Astrocyte of the cerebellum (primary cell): ENCODE measurements around the gene NSUN2.
A peak's percentile ranks its signal among the peaks of the same experiment; 100 is the strongest.

Source experiments
- DNase-seq: peaks from one replicate; pipeline ENCODE4 v3.0.0-alpha.2; 2011; ENCODE audit warnings: low read depth
- H3K4me3 ChIP-seq: 2 replicates; pipeline ENCODE4 v1.5.1; 2011; ENCODE audit warnings: mild to moderate bottlenecking, low read depth, low read length, moderate library complexity
- CTCF ChIP-seq: IDR thresholded peaks from 2 replicates; pipeline ENCODE4 v1.5.1; 2012; ENCODE audit warnings: low read length, low read depth, moderate library complexity, mild to moderate bottlenecking; ENCODE audit errors: missing control alignments
- in situ Hi-C: cut with HindIII; loops from 2 replicates; pipeline ENCODE4 v1.10.0; 2017; ENCODE audit warnings: low sequenced_read_pairs

Gene NSUN2

GRCh38 chr5:6553972-6554371 is 78.9 kb downstream of the NSUN2 start:
- DNase-seq, result no peak
- TF ChIP-seq CTCF, result no peak
- in situ Hi-C loops, result no loop called here
- H3K4me3 ChIP-seq, result no peak overlapping the region

DNA sequence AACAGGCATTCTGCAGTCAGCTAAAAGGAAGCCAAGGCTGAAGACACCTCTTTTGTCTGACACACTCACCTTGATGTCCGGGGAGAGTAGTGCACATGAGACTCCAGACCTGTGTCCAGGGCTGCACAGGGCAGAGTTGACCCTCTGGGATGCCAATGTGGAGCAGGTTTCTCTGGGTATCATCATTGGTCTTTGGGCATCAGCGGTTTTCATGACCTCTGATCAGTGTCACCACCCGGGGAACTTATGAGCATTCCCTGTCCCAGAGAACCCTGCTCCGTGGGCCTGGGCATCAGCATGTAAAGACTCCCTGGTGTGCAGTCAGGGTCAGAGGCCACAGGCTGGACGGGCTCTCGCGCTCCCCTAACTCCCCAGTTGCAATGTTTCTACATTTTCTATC is 80.2 kb downstream of the NSUN2 start:
- no peak overlapping the region for H3K4me3 ChIP-seq
- in situ Hi-C loops, result no loop called here
- no peak for DNase-seq
- TF ChIP-seq CTCF, result no peak

DNA sequence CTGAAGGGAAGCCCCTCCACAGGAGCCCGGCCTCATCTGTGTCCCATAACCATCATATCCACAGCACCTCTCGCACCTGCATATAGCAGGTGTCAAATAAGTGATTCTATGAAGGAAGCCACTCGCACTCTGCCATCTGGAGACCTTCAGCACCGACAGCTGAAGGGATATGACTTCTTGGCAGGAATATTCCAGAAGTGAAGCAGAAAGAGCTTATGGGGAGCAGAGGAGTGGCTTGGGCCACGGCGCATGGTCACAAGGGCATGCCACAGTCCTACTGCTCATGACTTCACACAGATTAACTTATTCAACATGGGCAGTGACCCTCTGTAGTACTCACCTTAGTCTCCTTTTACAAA is 80.9 kb downstream of the NSUN2 start:
- no peak for TF ChIP-seq CTCF
- H3K4me3 ChIP-seq, result no peak overlapping the region
- in situ Hi-C loops, result no loop called here

DNA sequence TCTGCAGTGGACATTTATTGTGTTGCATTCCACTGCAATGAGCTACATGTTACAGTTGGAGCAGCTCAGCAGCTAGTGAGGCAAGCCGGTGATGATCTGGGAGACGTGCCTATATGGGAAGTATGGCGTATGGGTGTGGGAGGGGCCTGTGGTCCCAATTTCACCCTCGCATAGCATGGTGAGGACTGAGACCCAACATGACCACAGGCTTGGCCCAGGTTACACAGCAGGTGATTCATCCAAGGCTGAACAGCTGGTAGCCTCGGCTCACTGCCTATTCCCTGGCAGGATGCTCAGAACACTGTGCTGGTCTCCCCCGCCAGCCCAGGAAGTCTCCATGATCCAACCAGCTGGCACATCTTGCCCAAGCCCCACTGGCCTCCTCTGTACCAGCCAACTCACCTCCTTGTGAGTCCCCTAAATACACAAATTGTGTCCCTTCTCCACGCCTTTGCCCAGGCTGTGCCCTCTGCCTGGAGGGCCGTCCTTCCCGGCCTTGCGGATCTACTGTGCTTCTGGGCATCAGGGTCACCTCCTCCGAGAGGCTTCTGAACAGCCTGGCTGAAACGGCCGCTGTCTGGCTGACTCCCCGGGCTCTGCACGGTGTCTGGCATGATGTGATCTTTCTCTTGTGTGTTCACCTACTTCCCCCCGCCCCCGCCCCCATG is 81.4 kb downstream of the NSUN2 start:
- in situ Hi-C loops, result no loop called here
- no peak for TF ChIP-seq CTCF
- no peak overlapping the region for H3K4me3 ChIP-seq
- DNase-seq, result peak; percentile 50

More for the DNA sequence above, 80.9 kb downstream of the NSUN2 start:
- no peak for DNase-seq

GRCh38 chr5:6550628-6551027 is 82.2 kb downstream of the NSUN2 start:
- in situ Hi-C loops, result no loop called here
- DNase-seq, result no peak
- no peak overlapping the region for H3K4me3 ChIP-seq
- no peak for TF ChIP-seq CTCF
